Measurements from ENCODE around the gene TRMT11. TPM values are rescaled to one million over a fixed set of nuclear protein-coding genes. Genes with fewer than 3 reads are reported as not detected.

Gene TRMT11
- total RNA-seq, 1 donor from 2014 or later = 9.2 TPM

GRCh38 chr6:125943528-125944433 is 42.6 kb upstream of the TRMT11 start:
- DNase-seq = no peak
- intact Hi-C loops (cut with micrococcal nuclease) = no loop called here
- Histone ChIP-seq H3K4me1 (peaks cover 24% of the 10 kb centered on the region), H3K27ac (replicated peaks) (peak overlapping the region; percentile 65), H3K4me3 (no peak overlapping the region), H3K36me3 (no peaks in the 10 kb centered on the region), H3K9me3 (replicated peaks) (no peaks in the 10 kb centered on the region), H3K27me3 (ENCODE audit: low read depth) (no peaks in the 10 kb centered on the region)
- TF ChIP-seq CTCF (IDR thresholded peaks at IDR 0.05; ENCODE audit: borderline replicate concordance) = no peak

- Histone ChIP-seq H3K9me3 (replicated peaks) (no peaks in the 10 kb centered on the region), H3K4me3 (no peak overlapping the region), H3K4me1 (peaks cover 24% of the 10 kb centered on the region), H3K27me3 (ENCODE audit: low read depth) (no peaks in the 10 kb centered on the region), H3K36me3 (no peaks in the 10 kb centered on the region), H3K27ac (replicated peaks) (peak overlapping the region; percentile 65)
- peak; percentile 66 for DNase-seq
- intact Hi-C loops (cut with micrococcal nuclease) = no loop called here
- TF ChIP-seq CTCF (IDR thresholded peaks at IDR 0.05; ENCODE audit: borderline replicate concordance) = no peak
Observed at GRCh38 chr6:125944434-125944816, 41.9 kb upstream of the TRMT11 start.

- no peak for TF ChIP-seq CTCF (IDR thresholded peaks at IDR 0.05; ENCODE audit: borderline replicate concordance)
- peak overlapping the region; percentile 65 for H3K27ac ChIP-seq (replicated peaks)
Observed at GRCh38 chr6:125944896-125945295, 41.4 kb upstream of the TRMT11 start.

GRCh38 chr6:125945378-125946141 is 40.8 kb upstream of the TRMT11 start:
- Histone ChIP-seq H3K9me3 (replicated peaks) (no peaks in the 10 kb centered on the region), H3K4me1 (peaks cover 24% of the 10 kb centered on the region), H3K27me3 (ENCODE audit: low read depth) (no peaks in the 10 kb centered on the region), H3K4me3 (no peak overlapping the region), H3K27ac (replicated peaks) (peak overlapping the region; percentile 65), H3K36me3 (no peaks in the 10 kb centered on the region)
- intact Hi-C loops (cut with micrococcal nuclease) = no loop called here
- no peak for TF ChIP-seq CTCF (IDR thresholded peaks at IDR 0.05; ENCODE audit: borderline replicate concordance)
- DNase-seq = no peak

More at GRCh38 chr6:125944896-125945295, 41.4 kb upstream of the TRMT11 start:
- no peaks in the 10 kb centered on the region for H3K36me3 ChIP-seq
- no peaks in the 10 kb centered on the region for H3K27me3 ChIP-seq (ENCODE audit: low read depth)
- intact Hi-C loops (cut with micrococcal nuclease) = no loop called here
- DNase-seq = no peak
- H3K4me3 ChIP-seq = no peak overlapping the region
- H3K4me1 ChIP-seq = peaks cover 24% of the 10 kb centered on the region
- H3K9me3 ChIP-seq (replicated peaks) = no peaks in the 10 kb centered on the region

GRCh38 chr6:125947615-125948014 is 38.7 kb upstream of the TRMT11 start:
- Histone ChIP-seq H3K27ac (replicated peaks) (no peak overlapping the region), H3K4me1 (peaks cover 24% of the 10 kb centered on the region), H3K27me3 (ENCODE audit: low read depth) (no peaks in the 10 kb centered on the region), H3K36me3 (no peaks in the 10 kb centered on the region), H3K9me3 (replicated peaks) (no peaks in the 10 kb centered on the region), H3K4me3 (no peak overlapping the region)
- intact Hi-C loops (cut with micrococcal nuclease) = no loop called here
- TF ChIP-seq CTCF (IDR thresholded peaks at IDR 0.05; ENCODE audit: borderline replicate concordance) = no peak
- DNase-seq = no peak

All from left ventricle myocardium inferior (tissue), 1 donor.